ENCODE measurements around the gene MCM8.
A peak's percentile ranks its signal among the peaks of the same experiment; 100 is the strongest.

MCM8 gene

GRCh38 chr20:5932796-5933195 lies 17.7 kb upstream of the MCM8 start:
- no peaks in the 10 kb centered on the region for H3K36me3 Mint-ChIP-seq
- peaks cover 17% of the 10 kb centered on the region for H3K4me1 Mint-ChIP-seq
- ATAC-seq: no peak
- peaks cover 11% of the 10 kb centered on the region for H3K27me3 Mint-ChIP-seq
- no peaks in the 10 kb centered on the region for H3K9me3 Mint-ChIP-seq
- no peak overlapping the region for H3K27ac Mint-ChIP-seq
- no peak overlapping the region for H3K4me3 Mint-ChIP-seq

GRCh38 chr20:5933802-5934436 lies 16.5 kb upstream of the MCM8 start:
- Mint-ChIP-seq H3K4me3 (no peak overlapping the region), H3K4me1 (peaks cover 17% of the 10 kb centered on the region), H3K9me3 (no peaks in the 10 kb centered on the region), H3K36me3 (peaks cover 4% of the 10 kb centered on the region), H3K27me3 (peaks cover 11% of the 10 kb centered on the region), H3K27ac (no peak overlapping the region)
- ATAC-seq: peak; percentile 83

GRCh38 chr20:5935384-5935783 lies 15.1 kb upstream of the MCM8 start:
- Mint-ChIP-seq H3K27ac (peak overlapping the region; percentile 57), H3K4me3 (no peak overlapping the region), H3K36me3 (peaks cover 16% of the 10 kb centered on the region), H3K27me3 (peaks cover 6% of the 10 kb centered on the region), H3K9me3 (no peaks in the 10 kb centered on the region), H3K4me1 (peaks cover 17% of the 10 kb centered on the region)
- ATAC-seq: peak; percentile 76

- peaks cover 17% of the 10 kb centered on the region for H3K36me3 Mint-ChIP-seq
- H3K4me1 Mint-ChIP-seq: peaks cover 17% of the 10 kb centered on the region
- no peak for ATAC-seq
- H3K9me3 Mint-ChIP-seq: no peaks in the 10 kb centered on the region
- H3K27me3 Mint-ChIP-seq: no peaks in the 10 kb centered on the region
- no peak overlapping the region for H3K27ac Mint-ChIP-seq
- H3K4me3 Mint-ChIP-seq: no peak overlapping the region
Measured at GRCh38 chr20:5936238-5936637, 14.2 kb upstream of the MCM8 start.

GRCh38 chr20:5938456-5939029 lies 11.9 kb upstream of the MCM8 start:
- no peak overlapping the region for H3K27ac Mint-ChIP-seq
- H3K27me3 Mint-ChIP-seq: no peaks in the 10 kb centered on the region
- H3K4me1 Mint-ChIP-seq: peaks cover 16% of the 10 kb centered on the region
- no peak for ATAC-seq
- H3K9me3 Mint-ChIP-seq: no peaks in the 10 kb centered on the region
- peaks cover 36% of the 10 kb centered on the region for H3K36me3 Mint-ChIP-seq
- no peak overlapping the region for H3K4me3 Mint-ChIP-seq

GRCh38 chr20:5945963-5946362 lies 4.5 kb upstream of the MCM8 start:
- Mint-ChIP-seq H3K36me3 (peaks cover 47% of the 10 kb centered on the region), H3K27ac (no peak overlapping the region), H3K9me3 (no peaks in the 10 kb centered on the region), H3K27me3 (no peaks in the 10 kb centered on the region), H3K4me3 (no peak overlapping the region), H3K4me1 (peaks cover 27% of the 10 kb centered on the region)
- ATAC-seq: no peak

GRCh38 chr20:5947276-5947675 lies 3.2 kb upstream of the MCM8 start:
- no peaks in the 10 kb centered on the region for H3K27me3 Mint-ChIP-seq
- peaks cover 32% of the 10 kb centered on the region for H3K4me1 Mint-ChIP-seq
- ATAC-seq: peak; percentile 59
- H3K4me3 Mint-ChIP-seq: peak overlapping the region; percentile 22
- H3K27ac Mint-ChIP-seq: peak overlapping the region; percentile 75
- H3K36me3 Mint-ChIP-seq: peaks cover 40% of the 10 kb centered on the region
- H3K9me3 Mint-ChIP-seq: no peaks in the 10 kb centered on the region

- ATAC-seq: no peak
- no peaks in the 10 kb centered on the region for H3K27me3 Mint-ChIP-seq
- peaks cover 36% of the 10 kb centered on the region for H3K36me3 Mint-ChIP-seq
- peak overlapping the region; percentile 82 for H3K4me3 Mint-ChIP-seq
- peak overlapping the region; percentile 71 for H3K27ac Mint-ChIP-seq
- H3K4me1 Mint-ChIP-seq: peaks cover 32% of the 10 kb centered on the region
- no peaks in the 10 kb centered on the region for H3K9me3 Mint-ChIP-seq
Measured at GRCh38 chr20:5949943-5950270, 545 bp upstream of the MCM8 start.

- H3K36me3 Mint-ChIP-seq: peaks cover 61% of the 10 kb centered on the region
- no peak for ATAC-seq
- H3K27me3 Mint-ChIP-seq: no peaks in the 10 kb centered on the region
- H3K27ac Mint-ChIP-seq: no peak overlapping the region
- H3K4me1 Mint-ChIP-seq: peaks cover 12% of the 10 kb centered on the region
- H3K4me3 Mint-ChIP-seq: no peak overlapping the region
- H3K9me3 Mint-ChIP-seq: no peaks in the 10 kb centered on the region
Measured at GRCh38 chr20:5967469-5967868, 17.0 kb downstream of the MCM8 start.

GRCh38 chr20:5968462-5968861 lies 18.0 kb downstream of the MCM8 start:
- Mint-ChIP-seq H3K36me3 (peaks cover 54% of the 10 kb centered on the region), H3K27ac (no peak overlapping the region), H3K9me3 (no peaks in the 10 kb centered on the region), H3K4me3 (no peak overlapping the region), H3K27me3 (no peaks in the 10 kb centered on the region), H3K4me1 (peaks cover 6% of the 10 kb centered on the region)
- ATAC-seq: no peak

GRCh38 chr20:5969348-5969935 lies 19.0 kb downstream of the MCM8 start:
- no peak for ATAC-seq
- no peaks in the 10 kb centered on the region for H3K27me3 Mint-ChIP-seq
- H3K4me1 Mint-ChIP-seq: peaks cover 6% of the 10 kb centered on the region
- H3K9me3 Mint-ChIP-seq: no peaks in the 10 kb centered on the region
- no peak overlapping the region for H3K4me3 Mint-ChIP-seq
- peaks cover 50% of the 10 kb centered on the region for H3K36me3 Mint-ChIP-seq
- no peak overlapping the region for H3K27ac Mint-ChIP-seq

GRCh38 chr20:5969940-5970339 lies 19.5 kb downstream of the MCM8 start:
- peaks cover 46% of the 10 kb centered on the region for H3K36me3 Mint-ChIP-seq
- no peak overlapping the region for H3K4me3 Mint-ChIP-seq
- H3K27ac Mint-ChIP-seq: no peak overlapping the region
- no peaks in the 10 kb centered on the region for H3K9me3 Mint-ChIP-seq
- peaks cover 6% of the 10 kb centered on the region for H3K4me1 Mint-ChIP-seq
- H3K27me3 Mint-ChIP-seq: no peaks in the 10 kb centered on the region
- ATAC-seq: no peak

- no peaks in the 10 kb centered on the region for H3K27me3 Mint-ChIP-seq
- peaks cover 6% of the 10 kb centered on the region for H3K4me1 Mint-ChIP-seq
- no peak overlapping the region for H3K27ac Mint-ChIP-seq
- no peaks in the 10 kb centered on the region for H3K9me3 Mint-ChIP-seq
- no peak overlapping the region for H3K4me3 Mint-ChIP-seq
- peaks cover 42% of the 10 kb centered on the region for H3K36me3 Mint-ChIP-seq
- no peak for ATAC-seq
Measured at GRCh38 chr20:5970381-5970780, 19.9 kb downstream of the MCM8 start.

- no peak for ATAC-seq
- H3K4me1 Mint-ChIP-seq: peaks cover 1% of the 10 kb centered on the region
- H3K36me3 Mint-ChIP-seq: peaks cover 34% of the 10 kb centered on the region
- no peak overlapping the region for H3K27ac Mint-ChIP-seq
- no peak overlapping the region for H3K4me3 Mint-ChIP-seq
- no peaks in the 10 kb centered on the region for H3K9me3 Mint-ChIP-seq
- no peaks in the 10 kb centered on the region for H3K27me3 Mint-ChIP-seq
Measured at GRCh38 chr20:5971203-5971602, 20.8 kb downstream of the MCM8 start.

GRCh38 chr20:5973172-5973571 lies 22.7 kb downstream of the MCM8 start:
- no peak for ATAC-seq
- Mint-ChIP-seq H3K27me3 (no peaks in the 10 kb centered on the region), H3K9me3 (no peaks in the 10 kb centered on the region), H3K36me3 (peaks cover 31% of the 10 kb centered on the region), H3K27ac (no peak overlapping the region), H3K4me3 (no peak overlapping the region), H3K4me1 (no peaks in the 10 kb centered on the region)

- Mint-ChIP-seq H3K27ac (no peak overlapping the region), H3K27me3 (no peaks in the 10 kb centered on the region), H3K4me1 (no peaks in the 10 kb centered on the region), H3K4me3 (no peak overlapping the region), H3K36me3 (peaks cover 36% of the 10 kb centered on the region), H3K9me3 (no peaks in the 10 kb centered on the region)
- ATAC-seq: no peak
Measured at GRCh38 chr20:5973971-5974370, 23.5 kb downstream of the MCM8 start.

Measured in stimulated activated memory B cell treated with anti-CD40 and anti-IgM and Interleukin-4, amounts not matched to agents 10 μg/mL and 1 μg/mL and 100 μg/mL, for 72 hours (primary cell).